Glutamatergic neuron (in vitro differentiated cells): ENCODE data around the gene IRS1. TPM values are rescaled to one million over a fixed set of nuclear protein-coding genes. Genes with fewer than 3 reads are reported as not detected.

Experiments used
- DNase-seq: peaks from one replicate; pipeline ENCODE4 v3.0.0; 2022
- H3K27ac Mint-ChIP-seq: one replicate; pipeline ENCODE4 v1.8.0; 2020; ENCODE audit warnings: mild to moderate bottlenecking, mixed read lengths, inconsistent platforms; ENCODE audit not compliant: unreplicated experiment
- H3K27me3 Mint-ChIP-seq: one replicate; pipeline ENCODE4 v1.8.0; 2020; ENCODE audit warnings: mild to moderate bottlenecking, moderate library complexity, mixed read lengths, inconsistent platforms; ENCODE audit not compliant: unreplicated experiment
- H3K36me3 Mint-ChIP-seq: one replicate; pipeline ENCODE4 v1.8.0; 2020; ENCODE audit warnings: mild to moderate bottlenecking, mixed read lengths, inconsistent platforms; ENCODE audit not compliant: unreplicated experiment
- H3K4me1 Mint-ChIP-seq: one replicate; pipeline ENCODE4 v1.8.0; 2020; ENCODE audit warnings: mild to moderate bottlenecking, low read depth, mixed read lengths, inconsistent platforms; ENCODE audit not compliant: unreplicated experiment
- H3K4me3 Mint-ChIP-seq: one replicate; pipeline ENCODE4 v1.8.0; 2020; ENCODE audit warnings: mild to moderate bottlenecking, mixed read lengths, inconsistent platforms; ENCODE audit not compliant: unreplicated experiment
- H3K9me3 Mint-ChIP-seq: one replicate; pipeline ENCODE4 v1.8.0; 2020; ENCODE audit warnings: mild to moderate bottlenecking, moderate library complexity, mixed read lengths, inconsistent platforms; ENCODE audit not compliant: unreplicated experiment
- total RNA-seq: library from RNA; stranded (reverse); fragmentation: NEBNext Ultra II Directional; extraction: Animal tissue kit (Norgen Biotek cat#: 25700); gene quantifications from one replicate; pipeline ENCODE4 v1.2.1, GENCODE V29; 2021; ENCODE audit not compliant: unreplicated experiment
- TF ChIP-seq, protein P1 (sequence below): fragments of 200-600 bp; sonication (generic); IDR thresholded peaks from one replicate; pipeline ENCODE4 v1.5.0; 2021; ENCODE audit not compliant: partially characterized antibody, unreplicated experiment

The IRS1 gene
- total RNA-seq, 1 donor from 2014 or later: 8.1 TPM

DNA sequence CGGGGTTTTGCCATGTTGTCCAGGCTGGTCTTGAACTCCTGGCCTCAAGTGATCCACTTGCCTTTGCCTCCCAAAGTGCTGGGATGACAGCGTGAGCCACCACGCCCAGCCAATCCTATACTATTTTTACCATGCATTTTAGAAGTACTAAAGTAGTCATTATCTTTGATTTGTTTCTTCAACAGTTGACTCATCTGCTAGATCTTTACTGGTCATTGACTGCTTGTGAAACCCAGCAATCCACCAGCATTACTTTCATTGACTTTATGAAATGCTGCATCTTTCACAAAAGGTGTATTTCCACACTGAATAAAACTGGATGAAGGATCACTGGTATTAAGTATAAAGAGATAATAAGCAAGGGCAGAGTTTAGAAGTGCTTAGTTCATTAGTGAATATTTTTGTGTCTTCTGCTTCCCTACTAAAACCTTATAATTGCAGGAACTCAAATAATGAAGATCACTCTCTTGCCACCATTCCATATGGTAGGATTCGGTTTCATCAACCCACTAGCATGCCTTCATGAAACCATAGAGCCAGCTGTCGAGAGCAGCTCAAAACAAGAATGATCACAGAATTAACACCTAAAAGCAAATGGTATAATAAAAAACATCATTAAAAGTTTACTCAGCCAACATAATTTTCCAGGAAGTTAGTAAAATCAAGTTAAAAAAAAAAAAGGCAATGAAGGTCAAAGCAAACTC is 33.1 kb downstream of the IRS1 start:
- TF ChIP-seq, protein P1, sequence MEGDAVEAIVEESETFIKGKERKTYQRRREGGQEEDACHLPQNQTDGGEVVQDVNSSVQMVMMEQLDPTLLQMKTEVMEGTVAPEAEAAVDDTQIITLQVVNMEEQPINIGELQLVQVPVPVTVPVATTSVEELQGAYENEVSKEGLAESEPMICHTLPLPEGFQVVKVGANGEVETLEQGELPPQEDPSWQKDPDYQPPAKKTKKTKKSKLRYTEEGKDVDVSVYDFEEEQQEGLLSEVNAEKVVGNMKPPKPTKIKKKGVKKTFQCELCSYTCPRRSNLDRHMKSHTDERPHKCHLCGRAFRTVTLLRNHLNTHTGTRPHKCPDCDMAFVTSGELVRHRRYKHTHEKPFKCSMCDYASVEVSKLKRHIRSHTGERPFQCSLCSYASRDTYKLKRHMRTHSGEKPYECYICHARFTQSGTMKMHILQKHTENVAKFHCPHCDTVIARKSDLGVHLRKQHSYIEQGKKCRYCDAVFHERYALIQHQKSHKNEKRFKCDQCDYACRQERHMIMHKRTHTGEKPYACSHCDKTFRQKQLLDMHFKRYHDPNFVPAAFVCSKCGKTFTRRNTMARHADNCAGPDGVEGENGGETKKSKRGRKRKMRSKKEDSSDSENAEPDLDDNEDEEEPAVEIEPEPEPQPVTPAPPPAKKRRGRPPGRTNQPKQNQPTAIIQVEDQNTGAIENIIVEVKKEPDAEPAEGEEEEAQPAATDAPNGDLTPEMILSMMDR: no peak
- Mint-ChIP-seq H3K36me3 (no peaks in the 10 kb centered on the region), H3K4me1 (peaks cover 2% of the 10 kb centered on the region)

GRCh38 chr2:226763320-226763719 is 36.3 kb downstream of the IRS1 start:
- Mint-ChIP-seq H3K27ac (no peak overlapping the region), H3K27me3 (no peaks in the 10 kb centered on the region), H3K4me1 (peaks cover 12% of the 10 kb centered on the region), H3K9me3 (no peaks in the 10 kb centered on the region), H3K4me3 (no peak overlapping the region), H3K36me3 (no peaks in the 10 kb centered on the region)
- DNase-seq: no peak
- TF ChIP-seq, protein P1: no peak

More for the DNA sequence above, 33.1 kb downstream of the IRS1 start:
- no peak for DNase-seq
- H3K4me3 Mint-ChIP-seq: no peak overlapping the region
- no peaks in the 10 kb centered on the region for H3K9me3 Mint-ChIP-seq
- no peaks in the 10 kb centered on the region for H3K27me3 Mint-ChIP-seq
- no peak overlapping the region for H3K27ac Mint-ChIP-seq

GRCh38 chr2:226761195-226761583 is 38.4 kb downstream of the IRS1 start:
- TF ChIP-seq, protein P1: no peak
- DNase-seq: no peak
- no peaks in the 10 kb centered on the region for H3K36me3 Mint-ChIP-seq
- H3K9me3 Mint-ChIP-seq: no peaks in the 10 kb centered on the region
- no peak overlapping the region for H3K4me3 Mint-ChIP-seq
- H3K27me3 Mint-ChIP-seq: no peaks in the 10 kb centered on the region
- H3K27ac Mint-ChIP-seq: no peak overlapping the region
- H3K4me1 Mint-ChIP-seq: peaks cover 14% of the 10 kb centered on the region

DNA sequence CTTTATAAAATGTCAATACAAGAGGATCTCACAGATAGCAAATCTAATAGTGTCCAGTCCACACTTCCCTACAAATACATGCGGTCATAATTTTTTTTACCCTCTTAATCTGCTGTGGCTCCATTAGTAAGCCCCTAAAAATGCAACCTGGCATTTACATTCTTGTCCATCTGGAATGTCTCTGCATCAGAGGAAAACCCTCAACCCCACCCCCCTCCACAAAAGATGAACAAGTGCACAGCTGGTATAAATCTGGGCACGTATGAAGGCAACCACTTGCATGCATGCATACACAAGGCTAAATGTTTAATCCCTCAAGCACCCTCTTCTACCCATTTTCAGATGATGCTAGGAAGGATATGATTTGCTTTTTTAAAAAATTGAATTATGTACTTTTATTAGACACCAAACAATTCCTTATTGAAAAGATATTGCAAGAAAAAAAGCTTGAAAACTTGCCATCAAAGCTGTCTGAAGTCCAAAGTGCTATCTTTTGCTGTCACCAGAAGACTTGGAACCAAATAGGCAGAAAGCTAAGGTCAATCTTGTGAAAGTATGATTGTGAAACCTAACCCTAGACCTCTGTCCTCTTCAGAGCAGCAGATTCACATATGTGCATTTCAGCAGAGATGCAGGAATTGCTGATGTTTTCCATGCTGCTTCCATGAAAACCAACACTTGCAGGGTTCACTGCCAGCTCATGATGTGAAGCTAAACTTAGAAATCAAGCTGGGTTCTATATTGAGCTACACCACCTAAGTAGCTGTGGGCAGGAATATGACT is 39.0 kb downstream of the IRS1 start:
- no peaks in the 10 kb centered on the region for H3K36me3 Mint-ChIP-seq
- TF ChIP-seq, protein P1: no peak
- no peaks in the 10 kb centered on the region for H3K9me3 Mint-ChIP-seq
- no peaks in the 10 kb centered on the region for H3K27me3 Mint-ChIP-seq
- H3K4me1 Mint-ChIP-seq: peaks cover 14% of the 10 kb centered on the region
- DNase-seq: no peak
- H3K4me3 Mint-ChIP-seq: no peak overlapping the region
- H3K27ac Mint-ChIP-seq: no peak overlapping the region

- Mint-ChIP-seq H3K27ac (no peak overlapping the region), H3K4me3 (no peak overlapping the region)
Observed at GRCh38 chr2:226759768-226760167, 39.9 kb downstream of the IRS1 start.

More at GRCh38 chr2:226759768-226760167, 39.9 kb downstream of the IRS1 start:
- TF ChIP-seq, protein P1: no peak
- H3K36me3 Mint-ChIP-seq: no peaks in the 10 kb centered on the region
- no peak for DNase-seq
- H3K27me3 Mint-ChIP-seq: no peaks in the 10 kb centered on the region
- no peaks in the 10 kb centered on the region for H3K9me3 Mint-ChIP-seq
- peaks cover 19% of the 10 kb centered on the region for H3K4me1 Mint-ChIP-seq
